Measurements from ENCODE around the gene IARS1.

- no peak for TF ChIP-seq CTCF (conservative IDR thresholded peaks at IDR 0.05; ENCODE audit: low read length)
- TF ChIP-seq EZH2phosphoT487 (IDR thresholded peaks at IDR 0.05; ENCODE audit: borderline replicate concordance), result no peak
Observed at GRCh38 chr9:92254381-92255337, 38.8 kb downstream of the IARS1 start.
